ENCODE results near the gene NELL1.

DNA sequence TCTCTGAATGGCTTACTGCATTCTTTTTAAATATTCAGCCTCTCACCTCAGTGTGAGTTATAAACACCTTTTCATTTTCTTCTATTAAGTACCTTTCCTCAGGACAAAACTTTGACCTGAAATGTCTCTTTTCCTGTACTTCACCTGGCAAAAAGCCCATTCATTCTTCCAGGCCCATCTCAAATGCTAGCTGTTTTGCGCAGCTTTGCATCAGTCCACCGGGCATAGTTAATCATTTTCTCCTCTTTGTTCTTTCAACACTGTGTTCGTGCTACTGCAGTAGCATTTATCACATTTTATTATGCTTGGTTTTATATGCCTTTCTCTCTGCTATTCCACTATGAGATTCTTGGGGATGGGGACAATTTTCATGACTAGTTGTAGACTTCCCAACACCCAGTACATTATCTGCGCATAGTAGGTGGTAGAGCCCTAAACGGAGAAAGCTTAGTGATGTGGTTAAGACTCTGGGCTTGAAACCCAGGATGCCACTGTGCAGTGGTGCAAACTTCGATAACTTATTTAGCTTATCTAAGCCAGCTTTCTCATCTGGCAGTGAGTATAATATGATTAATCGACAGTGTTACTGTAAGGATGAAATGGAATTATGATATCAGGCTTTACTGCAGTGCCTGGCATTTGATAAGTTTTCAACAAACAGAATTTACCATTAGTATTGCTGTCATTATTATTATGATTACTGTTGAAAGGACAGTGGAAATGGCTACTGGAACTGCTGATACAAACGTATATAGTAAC lies 695.7 kb downstream of the NELL1 start:
- TF ChIP-seq, protein P1, sequence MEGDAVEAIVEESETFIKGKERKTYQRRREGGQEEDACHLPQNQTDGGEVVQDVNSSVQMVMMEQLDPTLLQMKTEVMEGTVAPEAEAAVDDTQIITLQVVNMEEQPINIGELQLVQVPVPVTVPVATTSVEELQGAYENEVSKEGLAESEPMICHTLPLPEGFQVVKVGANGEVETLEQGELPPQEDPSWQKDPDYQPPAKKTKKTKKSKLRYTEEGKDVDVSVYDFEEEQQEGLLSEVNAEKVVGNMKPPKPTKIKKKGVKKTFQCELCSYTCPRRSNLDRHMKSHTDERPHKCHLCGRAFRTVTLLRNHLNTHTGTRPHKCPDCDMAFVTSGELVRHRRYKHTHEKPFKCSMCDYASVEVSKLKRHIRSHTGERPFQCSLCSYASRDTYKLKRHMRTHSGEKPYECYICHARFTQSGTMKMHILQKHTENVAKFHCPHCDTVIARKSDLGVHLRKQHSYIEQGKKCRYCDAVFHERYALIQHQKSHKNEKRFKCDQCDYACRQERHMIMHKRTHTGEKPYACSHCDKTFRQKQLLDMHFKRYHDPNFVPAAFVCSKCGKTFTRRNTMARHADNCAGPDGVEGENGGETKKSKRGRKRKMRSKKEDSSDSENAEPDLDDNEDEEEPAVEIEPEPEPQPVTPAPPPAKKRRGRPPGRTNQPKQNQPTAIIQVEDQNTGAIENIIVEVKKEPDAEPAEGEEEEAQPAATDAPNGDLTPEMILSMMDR (IDR thresholded peaks at IDR 0.05) = no peak
- TF ChIP-seq POLR2A (IDR thresholded peaks at IDR 0.05) = no peak

All from adrenal gland (tissue), 5 donors.